Stimulated activated CD8-positive, alpha-beta memory T cell treated with anti-CD3 and anti-CD28 coated beads, Interleukin-7, amount 100 ng/mL, for 48 hours (primary cell): ENCODE data around the gene PBRM1.

ENCODE experiments used
- DNase-seq, 2 donors: peaks; one replicate each; pipeline ENCODE4 v3.0.0-alpha.2; 2020; ENCODE audit warnings: low read depth in 1 of 2; ENCODE audit errors: extremely low read depth in 1 of 2

PBRM1 gene

GRCh38 chr3:52512727-52513126, 173.0 kb downstream of the PBRM1 start:
- no peak for DNase-seq

GRCh38 chr3:52512105-52512504, 173.6 kb downstream of the PBRM1 start:
- no peak for DNase-seq

GRCh38 chr3:52511509-52511908, 174.2 kb downstream of the PBRM1 start:
- no peak for DNase-seq

- DNase-seq, result no peak
These were observed 175.9 kb downstream of the PBRM1 start for GRCh38 chr3:52509753-52510328.

- DNase-seq, result no peak
These were observed 178.4 kb downstream of the PBRM1 start for GRCh38 chr3:52507359-52507758.

GRCh38 chr3:52506266-52506966, 179.3 kb downstream of the PBRM1 start:
- no peak for DNase-seq

- no peak for DNase-seq
These were observed 180.7 kb downstream of the PBRM1 start for GRCh38 chr3:52504977-52505376.

GRCh38 chr3:52503788-52504424, 181.8 kb downstream of the PBRM1 start:
- no peak for DNase-seq

GRCh38 chr3:52502808-52503350, 182.8 kb downstream of the PBRM1 start:
- DNase-seq, result no peak

GRCh38 chr3:52502001-52502400, 183.7 kb downstream of the PBRM1 start:
- no peak for DNase-seq

- DNase-seq, result no peak
These were observed 184.7 kb downstream of the PBRM1 start for GRCh38 chr3:52501046-52501445.

GRCh38 chr3:52498137-52499054, 187.3 kb downstream of the PBRM1 start:
- DNase-seq, result no peak

- no peak for DNase-seq
These were observed 189.7 kb downstream of the PBRM1 start for GRCh38 chr3:52495777-52496602.
